Esophagus (tissue), 2 donors: Measurements from ENCODE around the gene TLR10. TPM values are rescaled to one million over a fixed set of nuclear protein-coding genes. Genes with fewer than 3 reads are reported as not detected.
A peak's percentile ranks its signal among the peaks of the same experiment; 100 is the strongest.
"Not testable (repeated sequence)": the region's sequence is repeated elsewhere in the genome, so short reads cannot be mapped to it uniquely, and the experiment has no call there.

ENCODE experiments used
- H3K27ac ChIP-seq, 2 donors: one replicate each; pipeline ENCODE4 v1.5.1; 2013; ENCODE audit warnings: low read depth in 2 of 2, mild to moderate bottlenecking in 2 of 2, inconsistent platforms in 1 of 2, low read length in 1 of 2, moderate library complexity in 1 of 2
- H3K27me3 ChIP-seq, 2 donors: one replicate each; pipeline ENCODE4 v1.6.1; 2013; ENCODE audit warnings: low read length in 2 of 2, control low read depth in 1 of 2, mild to moderate bottlenecking in 1 of 2; ENCODE audit not compliant: insufficient read depth in 2 of 2, control insufficient read depth in 1 of 2
- H3K36me3 ChIP-seq, 2 donors: one replicate each; pipeline ENCODE4 v1.6.1; 2013; ENCODE audit warnings: low read length in 1 of 2; ENCODE audit not compliant: control insufficient read depth in 2 of 2, insufficient read depth in 2 of 2
- H3K4me1 ChIP-seq, 2 donors: one replicate each; pipeline ENCODE4 v1.6.1; 2013; ENCODE audit warnings: low read length in 1 of 2; ENCODE audit not compliant: control insufficient read depth in 2 of 2, insufficient read depth in 2 of 2
- H3K4me3 ChIP-seq, 2 donors: one replicate each; pipeline ENCODE4 v1.5.1; 2013; ENCODE audit warnings: low read length in 2 of 2, mild to moderate bottlenecking in 2 of 2, low read depth in 1 of 2, moderate library complexity in 1 of 2
- H3K9me3 ChIP-seq, 2 donors: one replicate each; pipeline ENCODE4 v1.6.1; 2013; ENCODE audit warnings: mild to moderate bottlenecking in 2 of 2, low read depth in 1 of 2, low read length in 1 of 2, moderate library complexity in 1 of 2; ENCODE audit not compliant: control insufficient read depth in 2 of 2, insufficient read depth in 1 of 2
- WGBS, 2 donors: extraction: QIAGEN DNeasy Blood & Tissue Kit; methylation state at CpG; one replicate each; pipeline ENCODE4 v1.1.7; 2013; 5-methylcytosine and 5-hydroxymethylcytosine counted together
- polyA plus RNA-seq, 2 donors: library from polyadenylated mRNA; stranded (reverse); fragments of 200-250 nt; gene quantifications; one replicate each; pipeline ENCODE4 v1.2.3, GENCODE V29; 2013
- donor health status: healthy with polysubstance abuse.
- donor health status: Bipolar disorder and iron deficiency.

Gene TLR10
- polyA plus RNA-seq, 2 donors: 0.12 to 0.16 TPM

- Histone ChIP-seq H3K4me3 (no peak overlapping the region), H3K27me3 (no peaks in the 10 kb centered on the region), H3K4me1 (no peaks in the 10 kb centered on the region), H3K36me3 (no peaks in the 10 kb centered on the region), H3K27ac (no peak overlapping the region), H3K9me3 (peaks cover 3 to 4% of the 10 kb centered on the region in 2 donors)
- WGBS, 2 donors: 65% methylated on average over 5 of the region's 5 CpGs
These were observed 35.7 kb upstream of the TLR10 start for GRCh38 chr4:38818441-38818976.

DNA sequence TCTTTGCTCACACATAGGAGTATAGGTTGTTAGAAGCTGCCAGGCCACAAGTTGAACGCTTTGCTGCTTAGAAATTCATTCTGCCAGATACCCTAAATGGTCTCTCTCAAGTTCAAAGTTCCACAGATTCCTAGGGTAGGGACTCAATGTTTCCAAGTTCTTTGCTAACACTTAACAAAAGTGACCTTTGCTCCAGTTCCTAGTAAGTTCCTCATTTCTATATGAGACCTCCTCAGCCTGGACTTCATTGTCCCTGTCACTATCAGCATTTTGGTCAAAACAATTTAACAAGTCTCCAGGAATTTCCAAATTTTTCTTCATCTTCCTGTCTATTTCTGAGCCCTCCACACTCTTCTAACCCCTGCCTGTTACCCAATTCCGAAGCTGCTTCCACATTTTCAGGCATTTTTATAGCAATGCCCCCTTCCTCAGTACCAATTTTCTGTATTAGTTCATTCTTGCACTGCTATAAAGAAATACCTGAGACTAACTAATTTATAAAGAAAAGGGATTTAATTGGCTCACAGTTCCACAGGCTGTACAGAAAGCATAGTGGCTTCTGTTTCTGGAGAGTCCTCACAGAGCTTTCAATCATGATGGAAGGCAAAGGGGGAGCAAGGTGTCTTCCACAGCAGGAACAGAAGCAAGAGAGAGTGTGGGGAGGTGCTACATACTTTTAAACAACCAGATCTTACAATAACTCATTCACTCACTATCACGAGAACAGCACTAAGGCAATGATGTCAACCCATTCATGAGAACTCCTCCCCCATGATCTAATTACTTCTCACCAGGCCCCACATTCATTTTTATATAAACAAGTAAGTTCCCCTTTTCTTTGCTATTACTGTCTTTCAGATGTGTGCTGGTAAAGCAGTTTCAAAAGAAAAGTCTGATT lies 33.3 kb upstream of the TLR10 start:
- no peak overlapping the region for H3K27ac ChIP-seq
- 71 to 79% methylated on average over 3 of the region's 3 CpGs for WGBS, 2 donors
- no peak overlapping the region for H3K4me3 ChIP-seq
- no peaks in the 10 kb centered on the region for H3K36me3 ChIP-seq
- no peaks in the 10 kb centered on the region for H3K27me3 ChIP-seq
- no peaks in the 10 kb centered on the region for H3K4me1 ChIP-seq
- H3K9me3 ChIP-seq: peaks cover 3 to 4% of the 10 kb centered on the region in 2 donors

DNA sequence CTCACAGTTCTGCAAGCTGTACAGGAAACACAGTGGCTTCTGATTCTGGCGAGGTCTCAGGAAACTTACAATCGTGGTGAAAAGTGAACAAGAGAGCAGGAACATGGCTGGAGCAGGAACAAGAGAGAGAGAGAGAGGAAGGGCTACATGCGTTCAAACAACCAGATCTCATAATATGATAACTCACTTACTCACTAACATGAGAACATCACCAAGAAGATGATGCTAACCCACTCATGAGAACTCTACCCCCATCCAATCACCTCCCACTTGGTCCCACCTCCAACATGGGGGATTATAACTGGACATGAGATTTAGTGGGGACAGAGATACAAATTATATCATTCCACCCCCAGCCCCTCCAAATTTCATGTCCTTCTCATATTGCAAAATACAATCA lies 31.6 kb upstream of the TLR10 start:
- Histone ChIP-seq H3K4me3 (no peak overlapping the region), H3K4me1 (no peaks in the 10 kb centered on the region), H3K9me3 (peaks cover 3 to 4% of the 10 kb centered on the region in 2 donors), H3K27ac (no peak overlapping the region), H3K27me3 (no peaks in the 10 kb centered on the region), H3K36me3 (no peaks in the 10 kb centered on the region)
- 68 to 76% methylated on average over 3 of the region's 3 CpGs for WGBS, 2 donors

- 83 to 87% methylated on average over 6 of the region's 6 CpGs for WGBS, 2 donors
- no peak overlapping the region for H3K4me3 ChIP-seq
- peaks cover 3 to 4% of the 10 kb centered on the region in 2 donors for H3K9me3 ChIP-seq
- H3K36me3 ChIP-seq: no peaks in the 10 kb centered on the region
- H3K27ac ChIP-seq: no peak overlapping the region
- no peaks in the 10 kb centered on the region for H3K27me3 ChIP-seq
- H3K4me1 ChIP-seq: no peaks in the 10 kb centered on the region
These were observed 28.5 kb upstream of the TLR10 start for GRCh38 chr4:38811297-38811696.

DNA sequence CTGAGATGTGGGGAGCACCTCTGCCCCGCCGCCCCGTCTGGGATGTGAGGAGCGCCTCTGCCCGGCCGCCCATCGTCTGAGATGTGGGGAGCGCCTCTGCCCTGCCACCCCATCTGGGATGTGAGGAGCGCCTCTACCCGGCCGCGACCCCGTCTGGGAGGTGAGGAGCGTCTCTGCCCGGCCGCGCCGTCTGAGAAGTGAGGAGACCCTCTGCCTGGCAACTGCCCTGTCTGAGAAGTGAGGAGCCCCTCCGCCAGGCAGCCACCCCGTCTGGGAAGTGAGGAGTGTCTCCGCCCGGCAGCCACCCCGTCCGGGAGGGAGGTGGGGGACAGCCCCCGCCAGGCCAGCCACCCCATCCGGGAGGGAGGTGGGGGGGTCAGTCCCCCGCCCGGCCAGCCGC lies 24.7 kb upstream of the TLR10 start:
- H3K4me3 ChIP-seq, H3K27me3 ChIP-seq, H3K27ac ChIP-seq, H3K36me3 ChIP-seq, H3K9me3 ChIP-seq, H3K4me1 ChIP-seq: not testable (repeated sequence)
- 91 to 97% methylated on average over 19 to 29 of the region's 29 CpGs for WGBS, 2 donors

GRCh38 chr4:38806251-38806650 lies 23.5 kb upstream of the TLR10 start:
- WGBS, 2 donors: 88 to 92% methylated on average over 9 of the region's 9 CpGs
- H3K4me3 ChIP-seq, H3K36me3 ChIP-seq, H3K9me3 ChIP-seq, H3K27ac ChIP-seq, H3K4me1 ChIP-seq, H3K27me3 ChIP-seq: not testable (repeated sequence)

DNA sequence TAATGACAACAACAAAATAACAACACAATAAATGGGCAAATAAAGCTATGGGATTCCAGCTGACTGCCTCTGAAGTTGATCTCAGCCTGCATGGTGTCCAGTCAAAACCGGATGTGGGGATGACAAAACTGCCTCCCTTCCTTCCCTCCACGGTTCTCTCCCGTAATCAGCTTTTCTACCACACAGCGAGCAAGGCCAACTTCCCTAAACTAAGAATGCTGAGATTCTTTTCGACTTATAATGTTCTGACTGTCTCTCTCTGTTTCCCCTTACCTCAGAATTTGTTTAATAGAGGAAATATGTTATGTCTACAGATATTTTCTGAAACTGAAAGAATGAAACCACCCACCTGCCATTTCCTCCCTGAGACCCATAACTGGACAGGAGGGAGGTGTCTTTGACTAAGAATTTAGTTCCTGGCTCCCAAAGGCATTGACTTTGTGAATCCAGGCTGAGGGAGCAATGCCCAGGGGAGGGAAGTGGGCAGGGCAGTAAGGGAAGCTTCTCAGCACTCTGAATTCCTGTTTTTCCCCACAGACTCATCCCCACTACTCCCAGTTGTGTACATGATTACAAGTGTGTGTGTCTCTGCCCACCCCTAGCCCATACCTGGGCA lies 22.8 kb upstream of the TLR10 start:
- no peaks in the 10 kb centered on the region for H3K27me3 ChIP-seq
- H3K4me1 ChIP-seq: no peaks in the 10 kb centered on the region
- H3K27ac ChIP-seq: peak overlapping the region; percentile 15 to 22
- no peaks in the 10 kb centered on the region for H3K9me3 ChIP-seq
- 45 to 50% methylated on average over 5 of the region's 5 CpGs for WGBS, 2 donors
- H3K4me3 ChIP-seq: no peak overlapping the region
- peaks cover 0 to under 1% of the 10 kb centered on the region in 2 donors for H3K36me3 ChIP-seq

GRCh38 chr4:38804654-38805295 lies 22.0 kb upstream of the TLR10 start, which contains the start of gene TLR1:
Gene TLR1 (minus strand): TSS chr4:38804791. CDS start chr4:38798831, 5,960 bp downstream.
- Histone ChIP-seq H3K27ac (peak within 1 kb of the TSS; percentile 55 to 65), H3K9me3 (no peaks in the 10 kb centered on the region), H3K4me3 (peak within 1 kb of the TSS; percentile 33 to 37), H3K27me3 (no peaks in the 10 kb centered on the region), H3K36me3 (peaks cover 0 to 4% of the 10 kb centered on the region in 2 donors), H3K4me1 (no peaks in the 10 kb centered on the region)
- 25 to 26% methylated on average over 7 of the region's 7 CpGs for WGBS, 2 donors

DNA sequence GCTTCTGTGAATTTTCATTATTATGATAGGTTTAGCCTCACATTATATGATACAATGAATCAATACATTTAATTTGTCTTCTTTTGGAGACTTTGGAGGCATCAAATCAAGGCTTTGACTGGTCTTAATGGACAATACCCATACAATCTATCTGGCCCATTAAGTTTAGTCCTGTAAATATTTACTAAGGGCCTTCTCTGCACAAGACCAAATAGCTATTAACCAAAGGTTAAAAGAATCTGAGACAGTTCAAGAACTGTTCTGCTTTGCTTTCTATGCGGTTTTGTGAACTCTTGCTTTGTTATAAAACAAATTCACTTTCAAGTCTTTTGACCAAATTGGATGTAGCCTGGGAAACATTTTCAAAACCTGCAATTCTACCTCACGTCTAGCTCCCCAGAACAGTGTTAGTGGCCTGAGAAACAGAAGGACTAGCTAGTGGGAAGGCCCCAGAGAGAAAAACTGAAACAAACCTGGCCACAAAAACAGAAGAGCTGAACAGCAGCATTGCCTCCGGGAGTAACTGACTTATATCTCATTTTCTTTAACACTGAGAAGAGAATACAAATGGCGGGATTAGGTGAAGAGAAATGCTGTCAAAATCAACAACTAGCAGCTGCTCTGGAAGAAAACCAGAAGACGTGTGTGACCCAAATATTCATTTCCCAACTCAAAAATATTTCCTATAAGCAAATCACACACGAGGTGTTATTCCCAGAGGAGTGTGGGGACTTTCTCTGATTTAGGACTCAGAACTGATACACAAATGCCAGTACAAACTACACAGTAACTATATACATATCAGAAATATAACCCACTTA lies 21.3 kb upstream of the TLR10 start:
- H3K27me3 ChIP-seq: no peaks in the 10 kb centered on the region
- peaks cover 0 to 2% of the 10 kb centered on the region in 2 donors for H3K9me3 ChIP-seq
- WGBS, 2 donors: 10 to 16% methylated on average over 6 of the region's 6 CpGs
- H3K4me3 ChIP-seq: peak overlapping the region; percentile 33 to 37
- no peaks in the 10 kb centered on the region for H3K4me1 ChIP-seq
- peak overlapping the region; percentile 55 to 65 for H3K27ac ChIP-seq
- peaks cover 0 to 7% of the 10 kb centered on the region in 2 donors for H3K36me3 ChIP-seq
